GM12878 (cell line): ENCODE results near the gene SPG21. TPM values are rescaled to one million over a fixed set of nuclear protein-coding genes. Genes with fewer than 3 reads are reported as not detected.

Source experiments
- ATAC-seq: fragments of 200-7000 bp; cut with Tn5 transposase; 3 replicates; pipeline ENCODE4 v1.9.1; 2020; ENCODE audit warnings: mild to moderate bottlenecking, moderate library complexity
- BruUV-seq: library from RNA; stranded (reverse); fragments of 400-500 nt; replicated peaks from 2 replicates; lab custom pipeline; 2021; lab: Mats Ljungman, UMichigan
- CTCF ChIA-PET: fragments of 300-600 bp; sonication (Branson Sonifier 250); formaldehyde crosslinking; extraction: SDS; loops from one replicate; lab custom pipeline; 2021; ENCODE audit warnings: inconsistent platforms; lab: Yijun Ruan, JAX
- POLR2A ChIA-PET: fragments of 350-600 bp; formaldehyde crosslinking; extraction: SDS; loops from one replicate; lab custom pipeline; 2021; ENCODE audit warnings: inconsistent platforms; lab: Charles Lee
- RAD21 ChIA-PET: fragments of 300-600 bp; sonication (Branson Sonifier 250); formaldehyde crosslinking; loops from one replicate; lab custom pipeline; 2023; ENCODE audit warnings: antibody characterized with exemption; ENCODE audit not compliant: unreplicated experiment; lab: Charles Lee
- SMC1A ChIA-PET: fragments of 300-600 bp; sonication (Branson Sonifier 250); formaldehyde crosslinking; loops from one replicate; lab custom pipeline; 2023; ENCODE audit not compliant: unreplicated experiment, uncharacterized antibody; lab: Charles Lee
- DNase-seq: peaks from one replicate; pipeline ENCODE4 v3.0.0-alpha.2; 2011; ENCODE audit warnings: low read depth, low spot score
- FAIRE-seq: peaks from 3 replicates; lab custom pipeline; 2011; peaks lifted over from hg19 to GRCh38; lab: Jason Lieb, UNC
- H2AFZ ChIP-seq: 2 replicates; pipeline ENCODE4 v1.6.0; 2011; ENCODE audit warnings: low read depth, low read length, control low read depth; ENCODE audit not compliant: control insufficient read depth
- H3K27ac ChIP-seq: 2 replicates; pipeline ENCODE4 v1.5.1; 2011; ENCODE audit warnings: control low read depth; ENCODE audit not compliant: control insufficient read depth, insufficient read depth
- H3K27me3 ChIP-seq, 2 experiments: replicated peaks in 1 of 2; 2 replicates each; pipeline versions ENCODE4 v1.6.0 to v1.6.1; 2011; ENCODE audit warnings: low read length in 1 of 2; ENCODE audit not compliant: control insufficient read depth in 2 of 2, insufficient read depth in 2 of 2
- H3K36me3 ChIP-seq, 2 experiments: 2 replicates each; pipeline ENCODE4 v1.5.1; 2011; ENCODE audit warnings: low read length in 1 of 2; ENCODE audit not compliant: control insufficient read depth in 2 of 2, insufficient read depth in 2 of 2
- H3K4me1 ChIP-seq: 2 replicates; pipeline ENCODE4 v1.6.1; 2011; ENCODE audit warnings: mild to moderate bottlenecking, low read length, moderate library complexity, mixed read lengths; ENCODE audit not compliant: control insufficient read depth, insufficient read depth
- H3K4me2 ChIP-seq: 2 replicates; pipeline ENCODE4 v1.6.0; 2011; ENCODE audit warnings: control low read depth; ENCODE audit not compliant: control insufficient read depth, insufficient read depth
- H3K4me3 ChIP-seq: fragments of 200-600 bp; sonication (generic); 2 replicates; pipeline ENCODE4 v1.5.1; 2016
- H3K79me2 ChIP-seq: 2 replicates; pipeline ENCODE4 v1.6.0; 2011; ENCODE audit warnings: low read length; ENCODE audit not compliant: control insufficient read depth, insufficient read depth
- H3K9ac ChIP-seq: 2 replicates; pipeline ENCODE4 v1.8.0; 2011; ENCODE audit warnings: low read length, control low read depth, mixed read lengths; ENCODE audit not compliant: control insufficient read depth, insufficient read depth
- H3K9me3 ChIP-seq: replicated peaks from 3 replicates; pipeline ENCODE4 v1.5.1; 2011; ENCODE audit warnings: mild to moderate bottlenecking, low read length; ENCODE audit not compliant: control insufficient read depth, insufficient read depth
- H4K20me1 ChIP-seq: 2 replicates; pipeline ENCODE4 v1.6.0; 2011; ENCODE audit not compliant: control insufficient read depth, insufficient read depth
- BCL11A ChIP-seq: IDR thresholded peaks from 2 replicates; pipeline ENCODE4 v1.6.1; 2011; ENCODE audit warnings: low read depth, low read length
- JUNB ChIP-seq: IDR thresholded peaks from 2 replicates; pipeline ENCODE4 v1.6.1; 2016; ENCODE audit warnings: antibody characterized with exemption, mild to moderate bottlenecking
- MXI1 ChIP-seq: fragments of 150-350 bp; IDR thresholded peaks from 2 replicates; pipeline ENCODE4 v1.6.1; 2011; ENCODE audit warnings: low read depth, mild to moderate bottlenecking, inconsistent platforms, low read length, improper control_type of control experiment
- SIN3A ChIP-seq: IDR thresholded peaks from 2 replicates; pipeline ENCODE4 v1.6.1; 2012; ENCODE audit warnings: low read depth, low read length, improper control_type of control experiment
- SKIL ChIP-seq: fragments of 450-650 bp; IDR thresholded peaks from 2 replicates; pipeline ENCODE4 v1.6.1; 2017; ENCODE audit warnings: mild to moderate bottlenecking, low read depth, inconsistent platforms; ENCODE audit not compliant: poor library complexity, severe bottlenecking
- SMAD1 ChIP-seq: fragments of 450-650 bp; IDR thresholded peaks from 2 replicates; pipeline ENCODE4 v1.6.1; 2018; ENCODE audit warnings: mild to moderate bottlenecking, low read depth; ENCODE audit not compliant: partially characterized antibody
- TAF1 ChIP-seq: IDR thresholded peaks from 2 replicates; pipeline ENCODE4 v1.6.1; 2011; ENCODE audit warnings: mild to moderate bottlenecking, low read depth, low read length, borderline replicate concordance
- TCF3 ChIP-seq: IDR thresholded peaks from 2 replicates; pipeline ENCODE4 v1.6.1; 2012; ENCODE audit warnings: low read depth, mild to moderate bottlenecking, low read length, borderline replicate concordance; ENCODE audit not compliant: insufficient read depth
- YY1 ChIP-seq: IDR thresholded peaks from 2 replicates; pipeline ENCODE4 v1.6.1; 2011; ENCODE audit warnings: low read depth, mild to moderate bottlenecking, low read length
- ZBED1 ChIP-seq: IDR thresholded peaks from 2 replicates; pipeline ENCODE4 v1.6.1; 2016; ENCODE audit warnings: borderline replicate concordance
- WGBS: methylation state at CpG from one replicate; pipeline ENCODE4 v1.1.6; 2016; ENCODE audit warnings: low lambda C conversion rate; ENCODE audit not compliant: insufficient replicate concordance, insufficient coverage; ENCODE audit errors: missing lambda C conversion rate; 5-methylcytosine and 5-hydroxymethylcytosine counted together
- in situ Hi-C: fragments of 300-500 bp; cut with MboI; formaldehyde crosslinking; loops from 9 replicates; pipeline ENCODE4 v1.14.3; 2018; ENCODE audit warnings: mixed read lengths
- intact Hi-C: fragments of 100-400 bp; cut with micrococcal nuclease; formaldehyde crosslinking; loops from one replicate; pipeline ENCODE4 v1.14.2; 2022; ENCODE audit not compliant: unreplicated experiment
- polyA plus RNA-seq, 11 experiments: library from polyadenylated mRNA; depleted of rRNA in 4 of 11; unstranded in 6 of 11; stranded (reverse) in 5 of 11; fragments of >200 nt; fragmentation: Nextera tagmentation in 4 of 11; fragmentation: Illumina TruSeq in 1 of 11; extraction: Ambion mirVana in 4 of 11; extraction: Trizol in 1 of 11; gene quantifications; 1 replicate in 1 of 11; 2 replicates in 10 of 11; pipeline versions ENCODE4 v1.2.1 to v1.2.3, GENCODE V29; 2011 to 2016; ENCODE audit warnings: inconsistent platforms in 2 of 11, missing spikeins in 2 of 11, low read depth in 1 of 11
- total RNA-seq, 4 experiments: library from RNA; depleted of rRNA in 3 of 4; stranded (reverse); fragments of >200 nt in 3 of 4; fragmentation: Illumina TruSeq in 1 of 4; extraction: Trizol in 1 of 4; gene quantifications; 2 replicates each; pipeline versions ENCODE4 v1.2.1 to v1.2.3, GENCODE V29; 2013 to 2021
- TF ChIP-seq, protein P1 (sequence below): IDR thresholded peaks from 2 replicates; pipeline ENCODE4 v1.6.1; 2012; ENCODE audit warnings: low read length, inconsistent platforms

SPG21 gene
- total and polyA plus RNA-seq, 10 of the 15 experiments (the other 5 are each of a cell fraction or from before 2014, with no cell fraction given): 25.5 to 116 (median 68.0) TPM

DNA sequence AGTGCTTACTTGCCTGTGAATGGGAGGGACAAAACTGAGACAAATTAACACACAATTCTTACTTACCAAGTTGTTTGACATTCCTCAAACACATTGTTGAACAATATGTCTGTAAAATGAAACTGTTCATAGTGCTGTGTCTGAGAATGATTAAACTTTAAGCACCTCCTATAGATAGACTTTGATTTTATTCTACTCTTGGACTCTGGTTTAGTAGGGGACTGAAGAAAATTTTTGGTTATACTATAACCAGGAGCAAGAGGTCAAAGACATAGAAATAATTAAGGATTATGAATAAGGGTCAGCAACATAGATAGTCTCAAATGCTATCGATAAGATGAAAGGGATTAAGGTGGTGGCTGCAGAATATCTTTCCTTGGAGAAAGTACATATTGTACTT, 47.6 kb upstream of the SPG21 start:
- SMC1A ChIA-PET: no interaction called here
- in situ Hi-C loops: no loop called here
- H3K4me3 ChIP-seq: no peak overlapping the region
- FAIRE-seq (no peak), DNase-seq (no peak), ATAC-seq (no peak)
- H2AFZ ChIP-seq: no peak overlapping the region
- H3K79me2 ChIP-seq: no peaks in the 10 kb centered on the region
- TF ChIP-seq TCF3 (no peak), SKIL (no peak), BCL11A (no peak), SIN3A (no peak), YY1 (no peak), SMAD1 (no peak), ZBED1 (no peak), TAF1 (no peak), JUNB (no peak), MXI1 (no peak)
- TF ChIP-seq, protein P1, sequence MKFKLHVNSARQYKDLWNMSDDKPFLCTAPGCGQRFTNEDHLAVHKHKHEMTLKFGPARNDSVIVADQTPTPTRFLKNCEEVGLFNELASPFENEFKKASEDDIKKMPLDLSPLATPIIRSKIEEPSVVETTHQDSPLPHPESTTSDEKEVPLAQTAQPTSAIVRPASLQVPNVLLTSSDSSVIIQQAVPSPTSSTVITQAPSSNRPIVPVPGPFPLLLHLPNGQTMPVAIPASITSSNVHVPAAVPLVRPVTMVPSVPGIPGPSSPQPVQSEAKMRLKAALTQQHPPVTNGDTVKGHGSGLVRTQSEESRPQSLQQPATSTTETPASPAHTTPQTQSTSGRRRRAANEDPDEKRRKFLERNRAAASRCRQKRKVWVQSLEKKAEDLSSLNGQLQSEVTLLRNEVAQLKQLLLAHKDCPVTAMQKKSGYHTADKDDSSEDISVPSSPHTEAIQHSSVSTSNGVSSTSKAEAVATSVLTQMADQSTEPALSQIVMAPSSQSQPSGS: no peak
- no peaks in the 10 kb centered on the region for H3K27me3 ChIP-seq
- no peaks in the 10 kb centered on the region for H3K36me3 ChIP-seq
- RAD21 ChIA-PET: no interaction called here
- CTCF ChIA-PET: no interaction called here
- 0 out of 2 replicates have a peak, but pooled peaks cover 2% of the 10 kb centered on the region for H3K4me1 ChIP-seq
- H4K20me1 ChIP-seq: no peaks in the 10 kb centered on the region
- no peak overlapping the region for H3K9ac ChIP-seq
- H3K9me3 ChIP-seq: no peaks in the 10 kb centered on the region
- no peak overlapping the region for H3K4me2 ChIP-seq
- no TSS peak for BruUV-seq
- intact Hi-C loops: no loop called here
- H3K27ac ChIP-seq: no peak overlapping the region
- 95% methylated on average over 1 of the region's 1 CpG for WGBS
- POLR2A ChIA-PET: no interaction called here
